Measurements from ENCODE around the gene CROT. TPM values are rescaled to one million over a fixed set of nuclear protein-coding genes. Genes with fewer than 3 reads are reported as not detected.
A peak's percentile ranks its signal among the peaks of the same experiment; 100 is the strongest.

CROT gene
- total RNA-seq, 2 experiments from 2014 or later = 9.5 to 12.6 TPM

DNA sequence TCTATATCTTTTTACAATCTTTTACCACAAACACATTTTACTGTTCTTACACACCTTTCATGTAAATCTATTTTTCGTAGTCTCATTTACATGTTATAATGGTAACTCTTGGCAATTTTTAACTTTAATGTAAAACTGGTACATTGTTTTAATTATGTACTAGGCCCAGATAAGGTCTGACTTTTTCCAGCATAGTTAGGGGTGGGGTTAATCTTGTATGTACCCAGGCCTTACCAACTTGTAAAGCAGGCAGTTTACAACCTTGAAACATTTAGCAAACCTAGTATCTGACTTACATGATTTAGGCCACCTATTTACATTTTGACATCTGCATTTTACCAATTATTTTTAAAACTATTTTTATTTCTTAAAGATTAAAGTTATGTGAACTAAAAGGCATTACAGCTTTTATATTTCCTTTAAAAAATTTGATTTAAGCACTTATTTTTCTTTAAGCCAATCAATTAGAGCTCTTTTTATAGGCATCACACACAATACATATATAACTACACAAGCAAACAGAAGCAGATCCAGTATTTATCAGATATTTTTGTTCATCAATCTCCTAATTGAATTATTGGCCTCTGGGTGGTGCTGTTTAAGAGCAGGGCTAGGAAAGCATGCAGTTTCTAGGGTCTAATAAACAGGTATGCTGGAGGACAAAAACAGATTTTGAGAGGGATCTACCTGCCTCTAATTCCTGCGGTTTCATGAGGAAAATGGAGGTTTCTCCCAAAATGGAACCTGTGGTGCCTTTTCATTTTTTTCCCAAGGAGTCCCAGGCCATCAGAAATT, 19.7 kb upstream of the CROT start:
- DNase-seq = no peak
- H3K4me3 Mint-ChIP-seq = no peak overlapping the region

DNA sequence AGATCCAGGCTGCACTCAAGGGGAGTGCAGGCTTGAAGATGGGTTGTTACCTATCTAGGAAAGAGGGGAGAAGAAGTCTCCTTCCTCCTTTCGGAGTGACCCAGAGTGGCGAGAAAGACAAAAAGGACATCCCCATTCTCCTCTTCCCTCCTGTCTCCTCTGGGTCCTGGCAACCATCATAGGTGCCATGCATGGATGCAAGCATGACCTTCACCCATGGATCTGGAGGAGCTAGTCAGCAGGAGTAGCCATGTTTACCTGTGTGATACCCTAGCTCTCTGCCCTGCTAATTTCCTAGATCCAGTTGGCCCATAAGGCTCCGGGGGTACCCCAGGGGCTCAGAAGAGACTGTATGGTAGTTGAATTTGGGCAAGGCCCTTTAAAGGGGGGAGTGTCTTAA, 17.2 kb upstream of the CROT start:
- Mint-ChIP-seq H3K9me3 (peaks cover 37% of the 10 kb centered on the region), H3K27ac (no peak overlapping the region), H3K4me3 (no peak overlapping the region), H3K27me3 (no peaks in the 10 kb centered on the region), H3K36me3 (ENCODE audit: low read depth) (peaks cover 34% of the 10 kb centered on the region), H3K4me1 (no peaks in the 10 kb centered on the region)
- ChIA-PET POLR2A (no interaction called here), CTCF (no interaction called here)
- DNase-seq = no peak

More for the DNA sequence above, 19.7 kb upstream of the CROT start:
- Mint-ChIP-seq H3K4me1 (no peaks in the 10 kb centered on the region), H3K27ac (no peak overlapping the region), H3K9me3 (peaks cover 37% of the 10 kb centered on the region), H3K27me3 (no peaks in the 10 kb centered on the region), H3K36me3 (ENCODE audit: low read depth) (peaks cover 34% of the 10 kb centered on the region)
- ChIA-PET POLR2A (no interaction called here), CTCF (interaction anchor here (1.2 kb wide), 1 partner anchor 14 kb away, joined by 4 read pairs; no protein-coding TSS in a partner anchor)

DNA sequence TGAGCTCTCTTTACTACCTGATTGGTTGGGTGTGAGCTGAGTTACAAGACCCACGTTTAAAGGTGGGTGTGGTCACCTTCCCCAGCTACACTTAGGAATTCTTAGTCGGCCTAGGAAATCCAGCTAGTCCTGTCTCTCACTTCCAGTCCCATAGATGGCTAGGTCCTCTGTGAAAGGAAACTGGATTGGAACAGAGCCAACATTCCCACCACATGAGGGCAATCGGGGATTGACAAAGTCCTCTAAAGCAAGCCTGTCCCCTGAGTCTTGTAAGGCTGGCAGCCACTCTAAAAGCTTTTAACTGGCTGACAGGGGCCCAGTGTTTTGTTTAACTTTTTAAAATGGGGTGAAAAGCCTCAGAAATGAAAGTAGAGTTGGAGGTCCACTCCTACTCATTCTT, 15.1 kb upstream of the CROT start:
- Mint-ChIP-seq H3K9me3 (peaks cover 44% of the 10 kb centered on the region), H3K27me3 (no peaks in the 10 kb centered on the region), H3K27ac (no peak overlapping the region), H3K4me1 (no peaks in the 10 kb centered on the region), H3K36me3 (ENCODE audit: low read depth) (peaks cover 37% of the 10 kb centered on the region), H3K4me3 (no peak overlapping the region)
- CTCF ChIA-PET = interaction anchor here (1.4 kb wide), 1 partner anchor 86 kb away, joined by 4 read pairs; no protein-coding TSS in a partner anchor
- no peak for DNase-seq
- POLR2A ChIA-PET = no interaction called here

DNA sequence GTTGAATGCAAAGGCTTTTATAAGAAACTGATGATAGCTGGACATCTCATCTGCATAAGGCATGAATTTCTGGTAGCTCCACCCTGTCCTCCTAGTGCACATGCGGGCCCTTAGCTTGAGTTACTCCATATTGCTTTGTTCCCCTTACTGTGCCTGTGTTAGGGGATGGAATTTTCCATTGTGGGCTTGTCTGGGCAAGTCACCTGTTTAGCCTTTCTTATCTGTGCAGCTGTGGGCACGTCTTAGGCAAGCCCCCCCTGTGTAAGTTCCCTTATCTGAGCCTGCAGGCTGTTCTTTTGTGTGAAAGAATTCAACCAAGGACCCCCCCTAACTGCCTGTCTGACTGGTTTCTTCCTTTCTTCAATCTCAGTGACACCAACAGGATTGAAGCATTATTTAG, 14.5 kb upstream of the CROT start:
- no peak overlapping the region for H3K4me3 Mint-ChIP-seq
- ChIA-PET POLR2A (no interaction called here), CTCF (no interaction called here)
- no peak overlapping the region for H3K27ac Mint-ChIP-seq
- peaks cover 42% of the 10 kb centered on the region for H3K9me3 Mint-ChIP-seq
- no peaks in the 10 kb centered on the region for H3K27me3 Mint-ChIP-seq
- peaks cover 37% of the 10 kb centered on the region for H3K36me3 Mint-ChIP-seq (ENCODE audit: low read depth)
- no peaks in the 10 kb centered on the region for H3K4me1 Mint-ChIP-seq
- no peak for DNase-seq

DNA sequence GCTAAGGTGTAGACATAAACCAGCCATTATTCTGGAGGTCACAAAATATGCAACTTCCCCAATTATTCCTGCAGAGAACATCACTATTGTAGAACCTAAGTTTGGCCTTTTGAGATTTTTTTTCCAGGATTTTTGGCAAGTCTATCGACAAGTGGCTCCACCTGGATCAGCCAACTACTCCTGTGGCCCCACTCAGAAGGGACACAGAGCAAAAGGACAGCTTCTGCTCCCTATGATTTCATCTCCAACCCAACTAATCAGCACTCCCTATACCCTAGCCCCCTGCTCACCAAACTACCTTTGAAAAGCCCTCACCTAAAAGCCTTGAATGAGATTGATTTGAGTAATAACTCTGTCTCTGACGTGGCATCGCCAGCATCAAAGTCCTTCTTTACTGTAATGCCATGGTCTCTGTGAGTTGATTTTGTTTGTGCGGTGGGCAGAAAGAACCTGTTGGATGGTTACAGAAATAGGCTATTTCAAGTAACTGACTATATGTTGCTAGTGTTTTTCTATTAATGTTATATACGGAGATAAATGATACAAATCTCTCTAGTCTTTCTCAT, 13.7 kb upstream of the CROT start:
- CTCF ChIA-PET = no interaction called here
- H3K9me3 Mint-ChIP-seq = peaks cover 37% of the 10 kb centered on the region
- H3K4me3 Mint-ChIP-seq = no peak overlapping the region
- no peak for DNase-seq
- H3K27me3 Mint-ChIP-seq = no peaks in the 10 kb centered on the region
- H3K4me1 Mint-ChIP-seq = no peaks in the 10 kb centered on the region
- POLR2A ChIA-PET = no interaction called here
- peaks cover 32% of the 10 kb centered on the region for H3K36me3 Mint-ChIP-seq (ENCODE audit: low read depth)
- no peak overlapping the region for H3K27ac Mint-ChIP-seq

DNA sequence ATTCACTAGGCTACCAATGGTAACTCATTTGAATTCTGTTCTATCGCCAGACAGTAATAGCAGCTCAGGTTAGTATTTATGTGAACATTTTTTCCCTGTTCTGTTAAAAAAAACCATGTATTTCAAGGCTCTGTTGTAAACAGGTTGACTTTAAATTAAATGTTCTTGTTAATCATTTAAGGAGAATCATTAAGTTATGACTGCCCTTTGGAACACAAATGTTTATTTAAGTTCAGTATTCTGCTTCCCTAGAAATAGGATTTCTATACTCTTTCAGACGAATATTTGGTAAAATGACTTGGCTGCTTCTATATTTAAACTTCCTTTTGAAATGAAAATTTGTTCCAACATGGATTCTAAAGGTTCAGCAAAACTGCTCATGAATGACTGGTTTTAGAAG, 13.1 kb upstream of the CROT start:
- Mint-ChIP-seq H3K4me1 (no peaks in the 10 kb centered on the region), H3K9me3 (peaks cover 31% of the 10 kb centered on the region), H3K27me3 (no peaks in the 10 kb centered on the region), H3K27ac (no peak overlapping the region), H3K4me3 (no peak overlapping the region), H3K36me3 (ENCODE audit: low read depth) (peaks cover 28% of the 10 kb centered on the region)
- DNase-seq = no peak
- POLR2A ChIA-PET = no interaction called here
- CTCF ChIA-PET = no interaction called here

DNA sequence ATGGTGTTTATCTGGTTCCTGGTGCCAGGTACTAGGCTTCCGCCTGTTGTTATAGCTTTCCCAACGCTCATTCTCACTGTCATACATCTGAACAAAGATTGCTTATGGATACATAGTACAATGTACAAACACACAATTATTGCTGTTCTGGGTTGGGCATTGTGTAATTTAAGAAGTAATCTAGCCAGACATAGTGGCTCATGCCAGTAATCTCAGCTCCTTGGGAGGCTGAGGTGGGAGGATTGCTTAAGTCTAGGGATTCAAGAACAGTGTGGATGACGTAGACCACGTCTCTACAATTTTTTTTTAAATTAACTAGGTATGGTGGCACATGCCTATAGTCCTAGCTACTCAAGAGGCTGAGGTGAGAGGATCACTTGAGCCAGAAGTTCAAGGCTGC, 9.3 kb upstream of the CROT start:
- H3K27ac Mint-ChIP-seq = no peak overlapping the region
- no peaks in the 10 kb centered on the region for H3K4me1 Mint-ChIP-seq
- no peak for DNase-seq
- peaks cover 17% of the 10 kb centered on the region for H3K36me3 Mint-ChIP-seq (ENCODE audit: low read depth)
- ChIA-PET POLR2A (interaction anchor here (1.8 kb wide), 1 partner anchor 9 kb away, joined by 5 read pairs; the partner anchor contains the start of gene CROT), CTCF (no interaction called here)
- H3K27me3 Mint-ChIP-seq = no peaks in the 10 kb centered on the region
- H3K9me3 Mint-ChIP-seq = peaks cover 7% of the 10 kb centered on the region
- no peak overlapping the region for H3K4me3 Mint-ChIP-seq

DNA sequence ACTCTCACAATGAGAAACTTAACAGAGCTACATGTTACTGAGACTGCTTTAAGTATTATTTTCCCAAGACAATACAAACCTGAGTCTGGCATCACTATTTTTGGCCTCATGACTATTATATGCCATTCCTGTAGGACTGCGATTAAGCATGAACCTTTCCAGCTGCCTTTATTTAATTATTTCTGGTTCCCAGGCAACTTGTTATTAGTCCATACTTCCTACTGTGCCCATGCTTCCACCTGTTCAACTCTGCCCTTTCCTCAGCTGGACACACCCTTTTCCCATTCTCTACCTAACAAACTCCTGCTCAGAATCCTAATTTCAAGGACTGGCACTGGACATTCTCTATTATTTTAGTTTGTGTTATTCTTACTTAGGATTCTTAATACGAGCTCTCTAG, 8.1 kb upstream of the CROT start:
- peaks cover 7% of the 10 kb centered on the region for H3K9me3 Mint-ChIP-seq
- H3K36me3 Mint-ChIP-seq (ENCODE audit: low read depth) = peaks cover 22% of the 10 kb centered on the region
- no peak overlapping the region for H3K4me3 Mint-ChIP-seq
- peaks cover 8% of the 10 kb centered on the region for H3K4me1 Mint-ChIP-seq
- CTCF ChIA-PET = interaction anchor here (0.9 kb wide), 1 partner anchor 25 kb away, joined by 3 read pairs; no protein-coding TSS in a partner anchor
- H3K27ac Mint-ChIP-seq = no peak overlapping the region
- POLR2A ChIA-PET = no interaction called here
- no peak for DNase-seq
- no peaks in the 10 kb centered on the region for H3K27me3 Mint-ChIP-seq

DNA sequence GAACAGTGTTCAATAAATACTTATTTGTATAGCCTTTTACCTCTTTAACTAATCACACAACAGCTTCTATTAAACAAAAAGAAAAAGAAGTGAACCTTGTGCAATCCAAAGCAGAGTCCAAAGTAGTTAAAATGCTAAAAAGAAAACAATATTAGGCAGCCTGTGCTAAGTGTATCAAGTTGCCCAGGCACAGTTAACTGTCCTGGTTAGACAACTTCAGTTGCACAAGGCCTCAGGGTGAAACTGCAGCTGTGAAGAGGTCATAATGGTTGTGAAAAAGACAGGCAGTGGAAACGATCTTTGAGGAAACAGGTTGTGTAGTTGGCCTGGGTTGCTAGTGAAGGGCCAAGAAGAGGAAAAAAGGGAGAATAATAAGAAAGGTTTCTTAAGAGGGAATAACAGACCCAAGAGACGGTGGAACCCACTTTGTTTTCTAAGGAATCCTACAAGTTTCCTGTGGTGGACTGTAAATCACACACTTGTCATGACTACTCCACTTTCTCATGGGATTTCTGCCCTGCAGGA, 6.0 kb upstream of the CROT start:
- H3K9me3 Mint-ChIP-seq = peaks cover 4% of the 10 kb centered on the region
- ChIA-PET POLR2A (no interaction called here), CTCF (no interaction called here)
- no peak overlapping the region for H3K27ac Mint-ChIP-seq
- no peaks in the 10 kb centered on the region for H3K27me3 Mint-ChIP-seq
- H3K4me3 Mint-ChIP-seq = no peak overlapping the region
- no peak for DNase-seq
- H3K4me1 Mint-ChIP-seq = peaks cover 26% of the 10 kb centered on the region
- H3K36me3 Mint-ChIP-seq (ENCODE audit: low read depth) = peaks cover 26% of the 10 kb centered on the region

DNA sequence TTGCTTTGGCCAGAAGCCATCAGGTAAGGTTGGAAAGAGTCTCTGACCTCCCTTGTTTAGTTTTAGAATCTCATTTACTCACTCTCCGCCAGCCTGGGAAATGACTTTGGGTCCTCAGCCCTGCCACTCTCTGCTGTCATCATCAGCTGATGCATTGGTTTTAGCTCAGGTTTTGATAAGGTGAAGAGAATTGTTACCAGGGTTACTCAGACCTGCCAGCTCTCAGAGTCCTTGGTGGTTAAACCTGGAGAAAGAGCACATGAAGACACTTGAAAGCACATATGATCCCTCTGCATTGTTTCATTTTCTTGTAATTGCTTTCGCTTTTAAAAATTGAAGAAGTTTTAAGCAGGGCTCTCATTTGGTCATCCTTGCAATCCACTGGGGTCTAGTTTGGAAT, 4.0 kb upstream of the CROT start:
- peak overlapping the region; percentile 18 for H3K27ac Mint-ChIP-seq
- DNase-seq = no peak
- ChIA-PET POLR2A (no interaction called here), CTCF (no interaction called here)
- H3K4me1 Mint-ChIP-seq = peaks cover 38% of the 10 kb centered on the region
- H3K4me3 Mint-ChIP-seq = no peak overlapping the region
- no peaks in the 10 kb centered on the region for H3K9me3 Mint-ChIP-seq
- peaks cover 22% of the 10 kb centered on the region for H3K36me3 Mint-ChIP-seq (ENCODE audit: low read depth)
- H3K27me3 Mint-ChIP-seq = no peaks in the 10 kb centered on the region

DNA sequence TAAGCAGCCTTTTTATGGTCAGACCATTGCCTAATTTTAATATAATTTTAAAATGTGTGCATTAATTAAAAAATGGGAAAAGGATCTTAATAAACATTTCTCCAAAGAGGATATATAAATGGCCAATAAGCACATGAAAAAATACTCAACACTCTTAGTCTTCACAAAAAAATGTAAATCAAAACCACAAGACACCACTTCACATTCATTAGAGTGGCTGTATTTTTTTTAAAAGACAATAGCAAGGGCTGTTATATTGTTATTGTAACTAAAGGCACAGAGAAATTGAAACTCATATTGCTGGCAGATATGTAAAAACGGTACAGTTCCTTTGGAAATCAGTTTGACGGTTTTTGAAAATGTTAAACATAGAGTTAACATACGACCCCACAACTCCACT, 3.2 kb upstream of the CROT start:
- H3K4me1 Mint-ChIP-seq = peaks cover 46% of the 10 kb centered on the region
- H3K4me3 Mint-ChIP-seq = no peak overlapping the region
- peaks cover 20% of the 10 kb centered on the region for H3K36me3 Mint-ChIP-seq (ENCODE audit: low read depth)
- no peak for DNase-seq
- no peaks in the 10 kb centered on the region for H3K9me3 Mint-ChIP-seq
- H3K27me3 Mint-ChIP-seq = no peaks in the 10 kb centered on the region
- no peak overlapping the region for H3K27ac Mint-ChIP-seq
- CTCF ChIA-PET = no interaction called here
- POLR2A ChIA-PET = no interaction called here

DNA sequence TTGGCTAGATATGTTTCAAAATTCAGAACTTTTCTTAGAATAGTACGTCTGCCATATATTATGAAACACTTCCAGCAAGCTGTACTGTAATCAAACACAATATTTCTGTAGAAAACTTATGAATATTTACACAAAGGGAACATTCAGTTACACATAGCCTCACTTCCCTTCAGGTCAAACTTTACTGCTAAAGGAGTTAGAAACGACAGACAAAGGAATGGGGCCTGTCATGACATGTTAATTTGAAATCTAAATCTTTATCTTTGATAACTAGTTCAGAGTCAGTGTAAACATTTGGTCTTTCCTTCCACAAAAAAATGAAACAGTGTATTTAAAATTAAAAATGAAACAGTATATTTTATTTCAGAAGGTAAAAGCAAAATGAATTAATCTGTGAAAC, 1.0 kb upstream of the CROT start:
- peaks cover 31% of the 10 kb centered on the region for H3K36me3 Mint-ChIP-seq (ENCODE audit: low read depth)
- peak overlapping the region; percentile 86 for H3K4me3 Mint-ChIP-seq
- no peaks in the 10 kb centered on the region for H3K9me3 Mint-ChIP-seq
- H3K27me3 Mint-ChIP-seq = no peaks in the 10 kb centered on the region
- no peak for DNase-seq
- ChIA-PET CTCF (no interaction called here), POLR2A (interaction anchor here (1.8 to 2.4 kb wide), 5 partner anchors 9 to 191 kb away, joined by 5 to 18 read pairs (median 7); partner anchors contain the start of gene DMTF1)
- peak overlapping the region; percentile 88 for H3K27ac Mint-ChIP-seq
- H3K4me1 Mint-ChIP-seq = peaks cover 48% of the 10 kb centered on the region

DNA sequence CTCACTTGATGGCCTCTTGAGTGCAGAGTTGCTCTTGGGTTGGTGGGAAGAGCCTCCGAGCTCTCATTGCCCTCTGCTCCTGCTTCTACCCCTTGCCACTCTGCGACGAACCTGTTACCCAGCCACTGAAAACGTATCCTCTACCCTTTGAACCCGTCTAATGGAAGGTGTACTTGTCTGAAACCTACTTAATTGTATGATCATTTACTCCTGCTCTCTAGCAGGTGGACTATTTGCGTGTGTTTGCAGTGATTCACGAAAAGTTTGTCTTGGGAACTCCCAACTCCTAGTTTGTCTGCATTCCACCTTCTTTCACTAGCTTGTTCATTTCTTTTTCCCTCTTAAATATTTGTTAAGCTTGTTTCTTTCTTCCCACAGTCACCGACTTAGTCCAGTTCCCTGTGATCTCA, 503 bp downstream of the CROT start:
- DNase-seq = no peak
- peak overlapping the region; percentile 88 for H3K27ac Mint-ChIP-seq
- CTCF ChIA-PET = interaction anchor here (1.1 to 1.3 kb wide), 3 partner anchors 17 to 69 kb away, joined by 3 to 4 read pairs (median 3); no protein-coding TSS in a partner anchor
- H3K36me3 Mint-ChIP-seq (ENCODE audit: low read depth) = peaks cover 40% of the 10 kb centered on the region
- peaks cover 2% of the 10 kb centered on the region for H3K9me3 Mint-ChIP-seq
- H3K27me3 Mint-ChIP-seq = no peaks in the 10 kb centered on the region
- peak overlapping the region; percentile 86 for H3K4me3 Mint-ChIP-seq
- H3K4me1 Mint-ChIP-seq = peaks cover 48% of the 10 kb centered on the region
- POLR2A ChIA-PET = interaction anchor here (1.0 to 2.4 kb wide), 10 partner anchors 11 to 193 kb away, joined by 3 to 18 read pairs (median 6); partner anchors contain the start of genes DMTF1 and TMEM243
